Lower lobe of right lung (tissue), 2 donors: Measurements from ENCODE around the gene PTPRE. TPM values are rescaled to one million over a fixed set of nuclear protein-coding genes. Genes with fewer than 3 reads are reported as not detected.

Experiments
- ATAC-seq, 2 donors: fragments of 200-7000 bp; cut with Tn5 transposase; one replicate each; pipeline ENCODE4 v1.9.1; 2020 to 2022; ENCODE audit warnings: mild to moderate bottlenecking in 2 of 2, moderate library complexity in 2 of 2
- DNase-seq: peaks from one replicate; pipeline ENCODE4 v3.0.0-alpha.2; 2020
- H3K27ac ChIP-seq: fragments of 200-600 bp; one replicate; pipeline ENCODE4 v1.8.0; 2022
- H3K27me3 ChIP-seq: fragments of 200-600 bp; one replicate; pipeline ENCODE4 v1.8.0; 2022; ENCODE audit warnings: low read depth
- H3K36me3 ChIP-seq: fragments of 200-600 bp; one replicate; pipeline ENCODE4 v1.8.0; 2022; ENCODE audit warnings: mild to moderate bottlenecking
- H3K4me1 ChIP-seq: fragments of 200-600 bp; one replicate; pipeline ENCODE4 v1.8.0; 2022
- H3K4me3 ChIP-seq: fragments of 200-600 bp; one replicate; pipeline ENCODE4 v1.8.0; 2022; ENCODE audit warnings: mild to moderate bottlenecking
- H3K9me3 ChIP-seq: fragments of 200-600 bp; one replicate; pipeline ENCODE4 v1.8.0; 2022
- CTCF ChIP-seq: fragments of 200-600 bp; IDR thresholded peaks from one replicate; pipeline ENCODE4 v1.8.0; 2022; ENCODE audit warnings: antibody characterized with exemption, mild to moderate bottlenecking
- intact Hi-C: fragments of 100-400 bp; cut with DNase I; formaldehyde crosslinking; loops from one replicate; pipeline ENCODE4 v1.11.0; 2022
- total RNA-seq: library from RNA; stranded (reverse); fragmentation: NEBNext Ultra II Directional; extraction: Animal tissue kit (Norgen Biotek cat#: 25700); gene quantifications from one replicate; pipeline ENCODE4 v1.2.1, GENCODE V29; 2021
- donor health status: DM: no; HTN: yes; CAD: no; lungs with severe emphysema.

PTPRE gene
- total RNA-seq, 1 donor from 2014 or later = 60.5 TPM

DNA sequence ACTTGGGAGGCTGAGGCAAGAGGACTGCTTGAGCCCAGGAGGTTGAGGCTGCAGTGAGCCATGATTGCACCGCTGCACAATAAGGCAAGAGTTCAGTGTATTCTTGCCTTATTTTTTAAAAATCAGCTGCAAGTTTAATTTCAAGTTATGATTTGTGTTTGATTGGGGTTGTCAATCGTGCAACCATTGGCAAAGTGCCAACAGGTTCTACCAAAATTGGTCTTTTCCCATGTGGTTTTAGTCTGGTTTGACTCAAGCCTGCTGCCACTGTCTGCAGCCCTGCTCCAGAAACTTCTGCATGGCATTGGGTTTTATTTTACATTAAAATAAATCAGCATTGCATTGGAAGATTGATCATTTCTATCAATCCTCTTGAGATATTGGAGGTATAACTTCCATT lies 72.7 kb downstream of the PTPRE start:
- Histone ChIP-seq H3K9me3 (no peaks in the 10 kb centered on the region), H3K27ac (no peak overlapping the region), H3K27me3 (no peaks in the 10 kb centered on the region), H3K4me1 (peaks cover 33% of the 10 kb centered on the region), H3K4me3 (no peak overlapping the region), H3K36me3 (no peaks in the 10 kb centered on the region)
- intact Hi-C loops = no loop called here
- TF ChIP-seq CTCF = no peak
- DNase-seq = no peak
- ATAC-seq = no peak

DNA sequence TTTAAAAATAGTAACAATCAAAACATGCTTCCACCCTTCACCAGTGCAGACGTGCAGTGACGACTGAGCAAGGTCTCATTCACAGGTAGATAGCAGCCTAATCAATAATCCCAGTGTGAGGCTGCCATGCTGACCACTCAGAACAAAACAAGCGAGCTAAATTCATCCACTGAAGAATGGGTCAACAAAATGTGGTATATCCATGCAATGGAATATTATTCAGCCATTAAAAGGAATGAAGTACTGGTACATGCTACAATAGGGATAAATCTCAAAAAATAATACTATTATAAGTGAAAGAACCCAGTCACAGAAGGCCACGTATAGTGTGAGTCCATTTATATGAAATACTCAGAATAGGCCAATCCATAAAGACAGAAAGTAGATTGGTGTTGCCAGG lies 74.0 kb downstream of the PTPRE start:
- Histone ChIP-seq H3K27me3 (no peaks in the 10 kb centered on the region), H3K4me1 (peaks cover 32% of the 10 kb centered on the region), H3K36me3 (no peaks in the 10 kb centered on the region), H3K27ac (no peak overlapping the region), H3K9me3 (no peaks in the 10 kb centered on the region), H3K4me3 (no peak overlapping the region)
- DNase-seq (no peak), ATAC-seq (no peak)
- intact Hi-C loops = no loop called here
- TF ChIP-seq CTCF = no peak

DNA sequence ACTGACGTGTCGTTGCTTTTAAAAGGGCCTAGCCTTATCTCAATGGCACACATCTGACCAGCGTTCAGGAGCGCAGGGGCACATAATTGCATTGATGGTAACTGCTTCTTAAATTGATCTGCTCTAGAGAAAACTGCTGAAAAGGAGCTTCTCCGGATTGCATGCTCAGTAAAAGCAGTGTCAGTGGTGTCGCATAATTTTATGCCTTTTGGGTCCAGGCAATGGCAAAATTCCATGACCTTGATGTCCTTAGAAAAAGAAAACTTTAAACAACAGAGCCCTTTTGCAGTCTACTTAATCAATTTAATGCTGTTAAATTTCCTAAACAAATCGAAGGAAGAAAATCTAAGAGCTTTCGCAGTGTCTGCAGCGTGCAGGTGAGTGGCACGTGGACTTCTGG lies 75.7 kb downstream of the PTPRE start:
- DNase-seq = no peak

DNA sequence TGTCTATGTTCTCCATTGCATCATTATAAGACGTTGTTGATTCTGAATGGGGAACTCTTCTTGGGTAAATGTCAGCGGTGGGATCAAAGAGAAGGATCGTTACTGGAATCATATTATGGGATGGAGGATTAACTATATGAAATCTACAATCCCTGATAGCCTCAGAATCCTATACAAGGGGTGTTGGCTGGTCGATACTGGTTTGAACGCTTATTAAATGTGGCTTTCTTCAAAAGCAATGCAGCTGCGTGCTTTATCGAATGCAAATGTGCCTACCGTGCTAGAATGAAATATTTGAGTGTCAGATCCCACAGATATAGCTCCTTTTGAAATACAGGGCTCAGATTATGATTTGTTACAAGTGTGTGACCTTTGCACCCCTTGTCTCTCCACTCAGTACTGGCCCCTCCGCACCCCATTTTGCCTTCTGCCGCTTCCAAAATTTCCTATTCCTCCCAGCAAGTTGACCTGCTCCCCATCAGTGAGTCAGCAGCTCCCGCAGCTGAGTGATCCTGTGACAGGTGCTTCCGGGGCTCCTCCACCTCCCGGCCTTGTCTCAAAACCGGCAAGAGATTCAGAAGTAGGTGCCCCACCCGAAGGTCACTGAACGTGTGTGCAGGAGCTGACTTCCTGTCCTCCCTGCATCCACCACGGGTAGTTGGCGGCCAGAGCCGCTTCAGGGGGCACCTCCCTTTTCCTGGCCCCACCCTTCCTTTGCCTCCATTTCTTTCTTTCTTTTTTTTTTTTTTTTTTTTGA lies 76.6 kb downstream of the PTPRE start:
- DNase-seq (no peak), ATAC-seq (no peak)
- peak overlapping the region; percentile 2 for H3K27ac ChIP-seq
- no peak overlapping the region for H3K4me3 ChIP-seq
- peaks cover 15% of the 10 kb centered on the region for H3K4me1 ChIP-seq
- H3K27me3 ChIP-seq = no peaks in the 10 kb centered on the region
- no peaks in the 10 kb centered on the region for H3K36me3 ChIP-seq
- intact Hi-C loops = no loop called here
- H3K9me3 ChIP-seq = no peaks in the 10 kb centered on the region
- TF ChIP-seq CTCF = no peak

More for the DNA sequence above, 75.7 kb downstream of the PTPRE start:
- intact Hi-C loops = no loop called here
- Histone ChIP-seq H3K36me3 (no peaks in the 10 kb centered on the region), H3K27me3 (no peaks in the 10 kb centered on the region), H3K4me3 (no peak overlapping the region), H3K9me3 (no peaks in the 10 kb centered on the region), H3K27ac (no peak overlapping the region), H3K4me1 (peaks cover 22% of the 10 kb centered on the region)
- ATAC-seq = no peak
- TF ChIP-seq CTCF = no peak

DNA sequence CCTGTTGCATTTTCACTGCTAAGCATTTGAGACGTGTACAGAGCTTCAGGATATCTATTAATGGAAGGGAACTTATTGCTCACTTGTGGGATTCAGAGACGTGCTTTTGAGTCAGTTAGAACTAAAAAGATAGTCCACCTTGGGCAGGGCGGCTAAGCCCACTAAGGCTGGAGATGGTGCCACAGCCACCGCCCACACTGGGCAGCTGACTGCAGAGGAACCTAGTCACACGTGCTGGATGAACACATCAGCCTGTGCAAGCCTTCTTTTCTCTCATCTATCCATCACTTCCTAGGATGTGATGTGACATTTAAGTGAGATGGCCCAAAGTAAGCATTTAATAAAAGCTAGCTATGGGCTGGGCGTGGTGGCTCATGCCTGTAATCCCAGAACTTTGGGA lies 78.0 kb downstream of the PTPRE start:
- H3K27ac ChIP-seq = no peak overlapping the region
- intact Hi-C loops = no loop called here
- DNase-seq (no peak), ATAC-seq (no peak)
- H3K36me3 ChIP-seq = no peaks in the 10 kb centered on the region
- H3K4me1 ChIP-seq = peaks cover 23% of the 10 kb centered on the region
- no peaks in the 10 kb centered on the region for H3K27me3 ChIP-seq
- H3K9me3 ChIP-seq = no peaks in the 10 kb centered on the region
- no peak for TF ChIP-seq CTCF
- no peak overlapping the region for H3K4me3 ChIP-seq
